ENCODE measurements around the gene ATP6V0C.

- TF ChIP-seq BACH1 (IDR thresholded peaks at IDR 0.05; ENCODE audit: low read length), result no peak
- TF ChIP-seq POLR2A (IDR thresholded peaks at IDR 0.05; ENCODE audit: control extremely low read depth in 1 of 2, low read depth in 2 of 2, low read length in 2 of 2), result no peak
- no peak for TF ChIP-seq CTCF (IDR thresholded peaks at IDR 0.05; ENCODE audit: control extremely low read depth in 1 of 3, insufficient read depth in 1 of 3, low read depth in 1 of 3, low read length in 3 of 3)
- TF ChIP-seq SP1 (IDR thresholded peaks at IDR 0.05; ENCODE audit: low read depth, low read length), result no peak
- no peak for TF ChIP-seq GABPA (IDR thresholded peaks at IDR 0.05; ENCODE audit: borderline replicate concordance, insufficient read depth, low read length)
- TF ChIP-seq TAF1 (IDR thresholded peaks at IDR 0.05; ENCODE audit: low read depth, low read length), result no peak
- no peak for TF ChIP-seq RBBP5 (IDR thresholded peaks at IDR 0.05; ENCODE audit: borderline replicate concordance, low read depth, low read length)
- TF ChIP-seq RAD21 (IDR thresholded peaks at IDR 0.05 in 1 of 2, conservative IDR thresholded peaks at IDR 0.05 in 1 of 2; ENCODE audit: low read depth in 2 of 2, low read length in 2 of 2), result no peak
These were observed 40.8 kb upstream of the ATP6V0C start for GRCh38 chr16:2472885-2473445.

Measured in H1 (cell line).